Activated T-cell treated with anti-CD3 and anti-CD28 coated beads for 48 hours (primary cell): ENCODE data around the gene SF3B3.
"Not testable (repeated sequence)": the region's sequence is repeated elsewhere in the genome, so short reads cannot be mapped to it uniquely, and the experiment has no call there.

Experiments
- DNase-seq: peaks from one replicate; pipeline ENCODE4 v3.0.0-alpha.2; 2020; ENCODE audit warnings: low read depth

SF3B3 gene

DNA sequence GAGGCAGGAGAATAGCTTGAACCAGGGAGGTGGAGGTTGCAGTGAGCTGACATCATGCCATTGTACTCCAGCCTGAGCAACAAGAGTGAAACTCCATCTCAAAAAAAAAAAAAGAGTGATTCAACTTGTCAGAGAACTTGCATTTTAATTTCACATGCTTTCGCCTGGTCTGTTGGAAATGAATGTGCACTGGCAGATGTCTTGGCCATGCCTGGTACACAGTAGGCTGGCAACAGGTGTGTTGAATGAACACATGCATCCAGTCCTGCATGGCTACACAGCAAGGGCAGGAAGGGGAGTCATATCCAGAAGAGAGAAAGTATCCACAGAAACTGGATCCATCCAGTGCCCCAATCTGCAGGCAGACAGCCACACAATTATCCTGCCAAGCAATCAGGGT, 11.8 kb upstream of the SF3B3 start:
- DNase-seq = no peak

GRCh38 chr16:70512456-70512855, 11.2 kb upstream of the SF3B3 start:
- no peak for DNase-seq

GRCh38 chr16:70520612-70521297, 2.9 kb upstream of the SF3B3 start:
- no peak for DNase-seq

- DNase-seq = no peak
Observed at GRCh38 chr16:70522216-70523075, 1.2 kb upstream of the SF3B3 start.

GRCh38 chr16:70523076-70523742, 407 bp upstream of the SF3B3 start, which contains the start of gene COG4:
Gene COG4 (minus strand): TSS chr16:70523554. CDS start chr16:70523543, 11 bp downstream.
- DNase-seq = peak; percentile 88

DNA sequence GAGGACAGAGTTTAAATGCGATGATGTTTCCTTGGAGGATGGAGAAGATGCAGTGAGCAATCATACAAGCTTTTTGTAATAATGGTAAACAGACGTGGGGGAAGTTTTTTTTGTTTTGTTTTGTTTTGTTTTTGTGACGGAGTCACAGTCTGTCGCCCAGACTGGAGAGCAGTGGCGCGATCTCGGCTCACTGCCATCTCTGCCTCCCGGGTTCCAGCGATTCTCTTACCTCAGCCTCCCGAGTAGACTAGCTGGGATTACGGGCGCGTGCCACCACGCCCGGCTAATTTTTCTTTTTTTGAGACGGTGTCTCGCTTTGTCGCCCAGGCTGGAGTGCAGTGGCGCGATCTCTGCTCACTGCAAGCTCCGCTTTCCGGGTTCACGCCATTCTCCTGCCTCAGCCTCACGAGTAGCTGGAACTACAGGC, 796 bp downstream of the SF3B3 start:
- peak; percentile 6 for DNase-seq

DNA sequence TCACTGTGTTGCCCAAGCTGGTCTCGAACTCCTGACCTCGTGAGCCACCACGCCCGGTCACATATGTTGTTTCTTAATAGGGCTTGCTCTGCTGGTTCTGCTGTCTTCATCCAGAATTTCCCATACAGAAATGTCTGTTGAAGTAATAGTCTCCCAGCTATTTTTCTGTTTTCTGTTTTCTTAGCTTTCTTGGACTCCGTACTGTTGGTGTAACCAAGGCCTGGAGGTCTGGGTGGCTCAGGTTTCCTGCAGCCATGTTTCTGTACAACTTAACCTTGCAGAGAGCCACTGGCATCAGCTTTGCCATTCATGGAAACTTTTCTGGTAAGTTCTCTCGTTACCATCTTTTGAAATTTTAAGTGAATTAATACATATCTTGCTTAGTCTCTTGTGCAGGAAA, 2.8 kb downstream of the SF3B3 start:
- DNase-seq = no peak

- no peak for DNase-seq
Observed at GRCh38 chr16:70527315-70527996, 3.8 kb downstream of the SF3B3 start.

DNA sequence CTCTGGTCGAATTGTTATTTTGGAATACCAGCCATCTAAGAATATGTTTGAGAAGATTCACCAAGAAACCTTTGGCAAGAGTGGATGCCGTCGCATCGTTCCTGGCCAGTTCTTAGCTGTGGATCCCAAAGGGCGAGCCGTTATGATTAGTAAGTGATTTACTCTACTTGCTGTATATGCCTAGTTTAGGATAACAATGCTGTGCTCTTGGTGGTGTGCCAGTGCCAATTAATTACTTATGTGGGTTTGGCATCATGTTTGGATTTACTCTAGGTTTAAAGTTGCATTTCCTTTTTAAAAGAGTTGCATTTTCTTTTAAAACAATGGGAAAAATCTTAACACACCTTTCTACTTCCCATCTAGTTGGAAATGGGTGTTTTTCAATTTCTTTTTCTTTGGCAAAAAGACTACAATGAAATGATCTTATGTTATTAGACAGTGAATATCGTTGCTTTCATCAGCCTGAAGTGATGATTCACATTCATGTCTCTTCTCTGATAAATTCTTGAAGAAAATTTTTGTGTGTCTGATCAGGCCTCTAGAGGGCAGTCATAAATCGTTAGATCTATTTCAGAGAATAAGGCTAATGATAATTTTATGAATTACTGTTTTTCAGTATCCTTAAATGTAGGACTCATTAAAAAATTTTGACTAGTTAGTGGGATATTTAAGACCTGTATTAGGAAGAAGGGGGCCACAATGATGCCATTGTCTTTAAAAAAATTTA, 5.6 kb downstream of the SF3B3 start:
- DNase-seq = no peak

GRCh38 chr16:70529954-70530353, 6.3 kb downstream of the SF3B3 start:
- DNase-seq = not testable (repeated sequence)

GRCh38 chr16:70534971-70535370, 11.4 kb downstream of the SF3B3 start:
- DNase-seq = no peak

- DNase-seq = no peak
Observed at GRCh38 chr16:70540994-70541393, 17.4 kb downstream of the SF3B3 start.

GRCh38 chr16:70544548-70544947, 20.9 kb downstream of the SF3B3 start:
- DNase-seq = no peak

DNA sequence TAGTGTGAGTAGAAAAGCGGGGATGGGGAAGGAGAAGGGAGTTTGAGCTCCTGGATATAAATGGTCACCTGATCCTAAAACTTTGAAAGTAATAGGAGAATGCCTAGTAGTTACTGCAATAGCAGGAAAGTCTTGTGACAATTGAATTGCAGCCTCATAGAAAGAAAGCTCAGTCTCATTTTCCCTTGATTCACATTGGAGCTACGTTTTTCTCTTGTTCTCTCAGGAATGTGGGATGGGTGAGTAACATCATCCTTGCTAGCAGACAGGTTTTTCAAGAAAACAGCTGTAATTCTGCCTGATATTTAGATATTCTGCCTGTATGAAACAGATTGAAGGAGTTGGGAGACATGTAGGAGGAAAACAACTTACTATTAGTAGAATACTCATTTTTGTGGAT, 25.3 kb downstream of the SF3B3 start:
- no peak for DNase-seq

- DNase-seq = no peak
Observed at GRCh38 chr16:70550082-70550481, 26.5 kb downstream of the SF3B3 start.

GRCh38 chr16:70551788-70552187, 28.2 kb downstream of the SF3B3 start:
- no peak for DNase-seq

DNA sequence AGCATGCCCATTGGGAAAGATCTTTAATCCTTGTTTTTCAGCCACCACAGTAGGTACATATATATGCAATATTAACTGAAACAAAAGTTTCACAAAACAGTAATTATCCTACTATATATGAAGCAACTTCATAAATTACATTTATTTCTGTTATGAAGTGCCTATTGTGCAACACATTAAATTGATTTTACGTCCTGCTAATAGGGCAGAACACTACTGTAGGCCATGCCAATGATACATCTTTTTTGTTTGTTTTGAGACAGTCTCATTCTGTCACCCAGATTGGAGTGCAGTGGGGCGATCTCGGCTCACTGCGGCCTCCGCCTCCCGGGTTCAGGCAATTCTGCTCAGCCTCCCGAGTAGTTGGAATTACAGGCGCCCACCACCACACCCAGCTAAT, 29.1 kb downstream of the SF3B3 start:
- DNase-seq = no peak

- no peak for DNase-seq
Observed at GRCh38 chr16:70553645-70554044, 30.0 kb downstream of the SF3B3 start.

DNA sequence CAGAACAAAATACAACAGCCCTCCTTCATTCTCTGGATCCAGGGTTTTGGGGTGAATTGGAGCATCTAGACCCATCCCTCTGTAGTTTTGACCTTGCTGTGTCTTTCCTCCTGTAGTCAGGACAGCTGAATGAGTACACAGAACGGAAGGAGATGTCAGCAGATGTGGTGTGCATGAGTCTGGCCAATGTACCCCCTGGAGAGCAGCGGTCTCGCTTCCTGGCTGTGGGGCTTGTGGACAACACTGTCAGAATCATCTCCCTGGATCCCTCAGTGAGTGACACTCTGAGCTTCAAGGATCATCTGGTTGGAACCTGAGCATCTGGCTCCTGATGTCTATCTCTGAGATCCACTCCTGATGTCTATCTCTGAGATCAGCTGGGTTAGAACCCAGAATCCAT, 32.4 kb downstream of the SF3B3 start:
- no peak for DNase-seq

DNA sequence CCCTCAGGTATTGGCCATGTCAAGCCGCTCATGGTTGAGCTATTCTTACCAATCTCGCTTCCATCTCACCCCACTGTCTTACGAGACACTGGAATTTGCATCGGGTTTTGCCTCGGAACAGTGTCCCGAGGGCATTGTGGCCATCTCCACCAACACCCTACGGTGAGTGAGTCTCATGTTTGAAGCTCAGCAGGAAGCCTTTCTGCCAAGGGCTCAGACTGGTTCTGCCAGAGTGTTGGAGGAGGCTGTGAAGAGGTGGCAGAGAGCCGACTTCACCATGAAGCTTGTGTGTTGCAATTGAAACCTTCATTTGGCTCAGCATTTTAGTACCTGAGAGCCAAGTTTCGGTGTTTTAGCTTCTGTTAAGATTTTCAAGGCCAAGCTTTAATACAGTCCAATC, 38.0 kb downstream of the SF3B3 start:
- no peak for DNase-seq

GRCh38 chr16:70563636-70564035, 40.0 kb downstream of the SF3B3 start:
- no peak for DNase-seq

- no peak for DNase-seq
Observed at GRCh38 chr16:70565053-70565452, 41.4 kb downstream of the SF3B3 start.
